SK-N-SH treated with all-trans-retinoic acid at 6 μM for 48 hours (cell line): Measurements from ENCODE around the gene MOK.

ENCODE experiments used
- CREB5 ChIP-seq: fragments of 250-450 bp; sonication (Bioruptor Pico); IDR thresholded peaks from 2 replicates; pipeline ENCODE4 v1.5.1; 2020; ENCODE audit warnings: low read depth, mild to moderate bottlenecking, moderate library complexity
- CSDC2 ChIP-seq: fragments of 250-450 bp; sonication (Bioruptor Pico); IDR thresholded peaks from 2 replicates; pipeline ENCODE4 v1.5.0; 2020; ENCODE audit warnings: mild to moderate bottlenecking, moderate library complexity
- ESRRG ChIP-seq: fragments of 250-450 bp; sonication (Bioruptor Pico); IDR thresholded peaks from 2 replicates; pipeline ENCODE4 v1.6.1; 2021; ENCODE audit warnings: mild to moderate bottlenecking
- GLIS3 ChIP-seq: fragments of 250-450 bp; sonication (Bioruptor Pico); IDR thresholded peaks from 2 replicates; pipeline ENCODE4 v1.5.0; 2020; ENCODE audit warnings: mild to moderate bottlenecking, moderate library complexity
- OSR1 ChIP-seq: fragments of 250-450 bp; sonication (Bioruptor Pico); IDR thresholded peaks from 2 replicates; pipeline ENCODE4 v1.8.0; 2022; ENCODE audit warnings: moderate library complexity, mild to moderate bottlenecking, inconsistent platforms
- SNAI2 ChIP-seq: fragments of 250-450 bp; sonication (Bioruptor Pico); IDR thresholded peaks from 2 replicates; pipeline ENCODE4 v1.5.0; 2020; ENCODE audit warnings: mild to moderate bottlenecking, moderate library complexity
- TOX ChIP-seq: fragments of 250-450 bp; sonication (Bioruptor Pico); IDR thresholded peaks from 2 replicates; pipeline ENCODE4 v1.8.0; 2021; ENCODE audit warnings: mild to moderate bottlenecking, moderate library complexity, borderline replicate concordance
- ZFP3 ChIP-seq: fragments of 250-450 bp; sonication (Bioruptor Pico); IDR thresholded peaks from 2 replicates; pipeline ENCODE4 v1.5.0; 2020; ENCODE audit warnings: mild to moderate bottlenecking, moderate library complexity
- ZFP30 ChIP-seq: fragments of 450-650 bp; formaldehyde crosslinking; IDR thresholded peaks from 2 replicates; pipeline ENCODE4 v1.5.0; 2022; ENCODE audit warnings: mild to moderate bottlenecking, moderate library complexity
- ZNF565 ChIP-seq: fragments of 450-650 bp; formaldehyde crosslinking; conservative IDR thresholded peaks from 2 replicates; pipeline ENCODE4 v1.5.0; 2020; ENCODE audit warnings: low read depth, mild to moderate bottlenecking, moderate library complexity
- ZNF70 ChIP-seq: fragments of 450-650 bp; formaldehyde crosslinking; IDR thresholded peaks from 2 replicates; pipeline ENCODE4 v1.5.0; 2020; ENCODE audit warnings: mild to moderate bottlenecking, moderate library complexity
- TF ChIP-seq, protein P1 (sequence below): fragments of 250-450 bp; sonication (Bioruptor Pico); IDR thresholded peaks from 2 replicates; pipeline ENCODE4 v1.8.0; 2020; ENCODE audit warnings: mild to moderate bottlenecking, moderate library complexity, borderline replicate concordance

GRCh38 chr14:102352213-102352612 lies 47.2 kb upstream of the MOK start:
- no peak for TF ChIP-seq ZNF70
- TF ChIP-seq ESRRG (CRISPR knock-in tag) = no peak
- TF ChIP-seq ZFP30 (CRISPR knock-in tag) = no peak
- no peak for TF ChIP-seq ZFP3 (CRISPR knock-in tag)
- no peak for TF ChIP-seq CREB5 (CRISPR knock-in tag)
- TF ChIP-seq OSR1 (CRISPR knock-in tag) = no peak
- no peak for TF ChIP-seq SNAI2 (CRISPR knock-in tag)
- TF ChIP-seq, protein P1, sequence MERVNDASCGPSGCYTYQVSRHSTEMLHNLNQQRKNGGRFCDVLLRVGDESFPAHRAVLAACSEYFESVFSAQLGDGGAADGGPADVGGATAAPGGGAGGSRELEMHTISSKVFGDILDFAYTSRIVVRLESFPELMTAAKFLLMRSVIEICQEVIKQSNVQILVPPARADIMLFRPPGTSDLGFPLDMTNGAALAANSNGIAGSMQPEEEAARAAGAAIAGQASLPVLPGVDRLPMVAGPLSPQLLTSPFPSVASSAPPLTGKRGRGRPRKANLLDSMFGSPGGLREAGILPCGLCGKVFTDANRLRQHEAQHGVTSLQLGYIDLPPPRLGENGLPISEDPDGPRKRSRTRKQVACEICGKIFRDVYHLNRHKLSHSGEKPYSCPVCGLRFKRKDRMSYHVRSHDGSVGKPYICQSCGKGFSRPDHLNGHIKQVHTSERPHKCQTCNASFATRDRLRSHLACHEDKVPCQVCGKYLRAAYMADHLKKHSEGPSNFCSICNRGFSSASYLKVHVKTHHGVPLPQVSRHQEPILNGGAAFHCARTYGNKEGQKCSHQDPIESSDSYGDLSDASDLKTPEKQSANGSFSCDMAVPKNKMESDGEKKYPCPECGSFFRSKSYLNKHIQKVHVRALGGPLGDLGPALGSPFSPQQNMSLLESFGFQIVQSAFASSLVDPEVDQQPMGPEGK (CRISPR knock-in tag) = no peak
- no peak for TF ChIP-seq ZNF565 (CRISPR knock-in tag)
- no peak for TF ChIP-seq TOX (CRISPR knock-in tag)
- TF ChIP-seq CSDC2 (CRISPR knock-in tag) = no peak
- no peak for TF ChIP-seq GLIS3 (CRISPR knock-in tag)
